Measurements from ENCODE around the gene PANK4.
"Not testable (repeated sequence)": the region's sequence is repeated elsewhere in the genome, so short reads cannot be mapped to it uniquely, and the experiment has no call there.

The PANK4 gene

DNA sequence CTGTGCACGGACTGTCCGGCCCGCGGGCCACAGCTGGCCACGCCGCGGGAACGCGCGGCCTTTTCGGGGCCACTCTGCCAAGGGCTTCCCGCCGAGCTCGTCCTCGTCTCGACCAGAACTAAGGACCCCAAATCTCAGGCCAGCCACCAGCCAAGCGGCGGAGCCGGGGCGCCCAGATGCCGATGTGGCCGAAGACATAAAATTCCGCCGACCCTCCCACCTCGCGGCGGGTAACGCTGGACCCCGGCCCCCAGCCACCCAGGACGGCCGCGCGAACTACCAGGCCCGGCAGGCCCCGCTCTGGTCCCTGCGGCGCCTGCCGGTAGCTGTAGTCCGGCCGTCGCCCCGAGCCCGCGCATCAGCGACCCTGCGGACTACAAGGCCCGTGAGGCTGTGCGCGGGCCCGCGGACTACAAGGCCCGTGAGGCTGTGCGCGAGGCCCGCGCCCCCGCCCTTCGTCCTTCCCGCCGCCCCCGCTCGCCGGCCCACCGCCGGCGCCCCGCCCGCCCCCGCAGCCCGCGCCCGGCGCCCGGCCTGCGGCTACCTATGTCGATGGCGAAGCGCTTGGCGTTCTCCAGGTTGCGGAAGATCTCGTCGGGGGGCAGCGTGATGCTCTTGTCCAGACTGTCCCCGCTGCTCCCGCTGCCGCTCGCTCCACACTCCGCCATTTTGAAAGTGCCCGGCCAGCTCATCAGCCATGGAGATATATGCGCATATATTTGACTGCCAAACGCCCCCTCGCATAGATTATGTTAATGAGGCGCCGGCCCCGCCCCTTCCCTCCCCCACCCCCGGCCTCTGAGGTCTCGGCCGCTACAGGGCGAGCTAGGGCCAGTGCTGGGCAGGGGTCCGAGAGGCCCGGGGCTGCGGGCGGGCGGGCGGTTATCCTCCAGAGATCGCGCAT lies at the start of gene PANK4:
TSS of gene PANK4 (minus strand) at position 677 of the 904 bp plus-strand sequence. CDS start at position 668, 9 bp downstream.
- DNase-seq (ENCODE audit: low spot score): peak; percentile 93

DNA sequence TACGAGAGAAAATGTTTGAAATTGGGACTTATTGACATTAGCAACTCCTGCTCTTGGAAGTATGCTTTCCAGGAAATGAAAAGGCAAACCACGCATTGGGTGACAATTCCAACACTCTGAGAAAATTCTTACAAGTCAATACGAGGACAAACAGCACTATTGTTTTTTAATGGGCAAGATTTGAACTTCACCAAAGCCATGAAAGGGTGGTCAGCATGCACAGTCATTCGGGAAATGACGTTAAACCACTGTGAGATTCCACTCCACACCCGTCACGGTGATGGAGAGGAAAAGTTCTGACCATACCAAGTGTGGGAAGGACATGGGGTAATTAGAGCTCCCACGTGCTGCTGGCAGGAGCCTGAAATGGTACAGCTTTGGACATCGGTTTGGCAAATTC lies 48.0 kb upstream of the PANK4 start:
- no peak for DNase-seq (ENCODE audit: low spot score)

DNA sequence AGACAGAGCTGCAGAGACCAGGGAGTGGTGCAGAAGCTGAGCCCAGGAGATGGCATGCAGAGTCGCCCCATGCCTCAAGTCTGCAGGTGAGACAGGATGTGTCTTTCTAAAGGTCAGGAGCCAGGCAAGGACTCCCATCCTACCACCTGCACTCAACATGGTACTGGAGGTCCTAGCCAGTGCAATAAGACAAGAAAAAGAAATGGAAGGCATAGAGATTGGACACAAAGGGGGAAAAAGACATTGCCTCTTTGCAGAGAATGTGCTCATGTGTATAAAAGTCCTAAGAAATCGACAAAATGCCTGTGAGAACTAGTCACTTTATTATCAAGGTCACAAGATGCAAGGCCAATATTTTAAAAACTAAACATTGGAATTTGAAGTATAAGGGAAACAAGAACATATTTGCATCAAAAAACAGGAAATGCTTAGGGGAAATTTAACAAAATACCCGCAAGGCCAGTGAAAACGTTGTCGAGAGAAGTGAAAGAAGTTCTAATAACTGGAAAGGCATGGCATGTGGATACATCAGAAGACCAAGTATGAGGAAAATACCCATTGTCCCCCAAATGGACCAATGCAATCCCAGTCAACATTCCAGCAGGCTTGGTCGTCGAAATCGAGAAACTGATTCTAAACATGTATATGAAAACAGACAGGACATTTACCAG lies 47.0 kb upstream of the PANK4 start:
- no peak for DNase-seq (ENCODE audit: low spot score)

DNA sequence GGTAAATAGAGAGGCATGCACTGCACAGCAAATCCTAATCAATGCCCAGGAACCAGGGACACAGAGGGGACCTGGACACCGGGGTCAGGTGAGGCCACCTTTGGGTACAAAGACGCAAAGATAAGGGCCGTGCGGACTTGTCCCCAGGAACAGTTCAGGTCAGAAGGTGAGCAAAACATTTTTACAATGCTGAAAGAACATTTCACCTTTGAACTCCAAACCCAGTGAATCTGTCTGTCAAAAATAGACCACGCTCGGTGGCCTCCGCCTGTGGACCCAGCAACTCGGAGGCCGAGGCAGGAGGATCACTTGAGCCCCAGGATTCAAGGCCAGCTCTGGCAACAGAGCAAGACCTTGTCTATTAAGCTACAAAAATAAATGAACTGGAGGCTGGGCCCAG lies 45.0 kb upstream of the PANK4 start:
- DNase-seq (ENCODE audit: low spot score): no peak

DNA sequence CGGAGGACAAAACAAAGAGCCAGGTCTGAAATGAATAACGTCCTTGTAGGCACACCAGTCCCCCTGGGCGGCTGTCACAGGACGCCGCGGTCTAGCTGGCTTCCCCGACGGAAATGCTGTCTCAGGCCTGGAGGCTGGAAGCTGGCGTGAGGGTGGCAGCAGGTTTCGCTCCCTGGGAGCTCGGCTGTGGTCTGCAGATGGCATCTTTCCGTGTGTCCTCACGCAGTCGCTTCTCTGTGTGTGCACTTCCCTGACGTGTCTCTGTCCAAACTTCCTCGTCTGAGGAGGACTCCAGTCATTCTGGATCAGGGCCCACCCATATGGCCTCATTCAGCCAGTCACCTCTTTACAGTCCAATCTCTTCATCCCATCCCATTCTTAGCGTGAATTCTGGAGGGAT lies 43.9 kb upstream of the PANK4 start:
- no peak for DNase-seq (ENCODE audit: low spot score)

DNA sequence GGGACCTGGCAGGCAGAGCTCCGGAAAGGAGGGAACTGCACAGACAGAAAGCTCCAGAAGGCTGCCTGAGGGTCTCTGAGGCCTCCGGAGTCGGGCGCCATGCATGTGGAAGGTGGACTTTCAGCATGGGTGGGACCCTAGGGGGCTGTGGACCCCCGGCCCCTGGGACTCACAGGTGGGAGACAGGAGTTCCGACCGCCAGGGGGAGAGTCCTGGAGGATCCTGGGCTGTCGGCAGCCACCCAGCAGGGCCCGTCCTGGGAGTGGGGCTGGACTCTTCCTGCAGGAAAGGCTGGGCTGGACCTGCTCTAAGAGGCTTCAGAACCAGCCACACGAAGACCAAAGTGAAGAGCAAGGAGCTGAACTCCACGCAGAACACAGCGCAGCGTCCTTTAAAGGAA lies 43.3 kb upstream of the PANK4 start:
- DNase-seq (ENCODE audit: low spot score): not testable (repeated sequence)

DNA sequence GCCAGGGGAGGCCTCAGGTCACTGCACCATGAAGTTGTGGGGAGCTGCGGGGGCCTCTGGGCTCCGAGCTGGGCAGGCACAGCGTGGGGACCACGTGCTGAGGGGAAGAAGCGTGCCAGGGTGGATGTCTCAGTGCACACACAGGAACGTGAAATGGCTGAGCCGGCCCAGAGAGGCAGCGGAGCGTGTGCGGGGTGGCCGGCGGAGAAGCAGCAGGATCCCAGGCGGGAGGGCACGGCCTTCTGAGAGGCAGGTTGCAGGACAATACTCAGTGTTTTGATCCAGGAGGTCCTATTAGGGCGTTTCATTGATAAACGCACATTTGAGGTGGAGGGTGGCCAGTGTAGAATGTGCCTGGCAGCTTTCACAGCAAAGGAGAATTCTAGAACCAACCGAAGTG lies 42.7 kb upstream of the PANK4 start:
- DNase-seq (ENCODE audit: low spot score): no peak

DNA sequence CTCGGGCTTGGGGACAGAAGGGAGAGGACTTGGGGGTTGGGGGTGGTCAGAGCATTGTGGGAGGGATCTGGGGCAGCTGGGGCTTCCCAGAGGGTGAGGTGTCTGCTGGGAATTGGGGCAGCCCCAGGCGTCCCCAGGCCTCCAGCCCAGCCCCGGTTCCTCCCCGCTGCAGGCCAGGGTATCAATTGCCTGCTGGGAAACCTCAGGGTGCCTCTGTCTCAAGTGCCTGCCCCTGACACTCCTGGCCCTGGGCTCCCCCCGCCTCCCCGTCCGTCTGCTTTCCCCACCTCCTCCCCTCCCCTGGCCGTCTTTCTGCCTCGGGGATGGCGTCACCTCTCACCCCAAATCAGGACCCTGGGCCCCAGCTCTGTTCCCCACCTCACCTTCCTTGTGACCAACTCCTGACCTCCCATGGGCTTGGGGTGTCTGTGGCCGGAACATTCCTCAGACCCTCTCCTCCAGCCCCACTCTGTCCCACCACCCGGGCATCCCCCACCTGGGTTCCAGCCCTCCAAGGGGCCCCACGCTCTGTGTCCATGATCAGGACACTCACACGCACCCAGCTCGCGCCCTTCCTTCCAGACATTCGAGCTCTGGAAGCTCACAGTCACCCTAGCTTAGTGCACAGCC lies 41.9 kb upstream of the PANK4 start:
- not testable (repeated sequence) for DNase-seq (ENCODE audit: low spot score)

DNA sequence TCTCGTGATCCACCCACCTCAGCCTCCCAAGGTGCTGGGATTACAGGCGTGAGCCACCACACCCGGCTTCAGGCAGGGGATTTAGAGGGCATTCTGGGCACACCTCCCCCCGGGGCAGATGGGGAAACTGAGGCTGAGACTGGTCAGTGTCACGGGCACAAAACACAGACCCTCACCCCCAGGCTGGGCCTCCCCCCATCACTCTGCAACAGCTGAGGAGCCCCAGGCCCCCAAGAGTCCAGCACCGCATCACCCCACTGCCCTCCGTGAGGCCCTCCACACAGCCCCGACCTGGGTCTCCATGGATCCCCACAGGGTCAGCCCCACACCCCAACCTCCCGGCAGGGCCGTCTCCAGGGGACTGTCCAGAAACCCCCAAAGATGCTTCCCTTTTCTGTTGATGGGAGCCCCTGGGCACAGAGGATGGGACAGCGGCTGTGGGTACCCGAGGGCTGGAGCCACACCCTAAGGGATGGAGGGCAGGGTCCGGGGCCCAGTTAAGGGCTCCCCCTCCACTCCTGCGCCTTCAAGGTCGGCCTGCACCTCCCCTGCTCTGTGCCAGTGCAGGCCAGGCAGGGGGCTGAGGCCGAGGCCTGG lies 40.8 kb upstream of the PANK4 start:
- DNase-seq (ENCODE audit: low spot score): no peak

DNA sequence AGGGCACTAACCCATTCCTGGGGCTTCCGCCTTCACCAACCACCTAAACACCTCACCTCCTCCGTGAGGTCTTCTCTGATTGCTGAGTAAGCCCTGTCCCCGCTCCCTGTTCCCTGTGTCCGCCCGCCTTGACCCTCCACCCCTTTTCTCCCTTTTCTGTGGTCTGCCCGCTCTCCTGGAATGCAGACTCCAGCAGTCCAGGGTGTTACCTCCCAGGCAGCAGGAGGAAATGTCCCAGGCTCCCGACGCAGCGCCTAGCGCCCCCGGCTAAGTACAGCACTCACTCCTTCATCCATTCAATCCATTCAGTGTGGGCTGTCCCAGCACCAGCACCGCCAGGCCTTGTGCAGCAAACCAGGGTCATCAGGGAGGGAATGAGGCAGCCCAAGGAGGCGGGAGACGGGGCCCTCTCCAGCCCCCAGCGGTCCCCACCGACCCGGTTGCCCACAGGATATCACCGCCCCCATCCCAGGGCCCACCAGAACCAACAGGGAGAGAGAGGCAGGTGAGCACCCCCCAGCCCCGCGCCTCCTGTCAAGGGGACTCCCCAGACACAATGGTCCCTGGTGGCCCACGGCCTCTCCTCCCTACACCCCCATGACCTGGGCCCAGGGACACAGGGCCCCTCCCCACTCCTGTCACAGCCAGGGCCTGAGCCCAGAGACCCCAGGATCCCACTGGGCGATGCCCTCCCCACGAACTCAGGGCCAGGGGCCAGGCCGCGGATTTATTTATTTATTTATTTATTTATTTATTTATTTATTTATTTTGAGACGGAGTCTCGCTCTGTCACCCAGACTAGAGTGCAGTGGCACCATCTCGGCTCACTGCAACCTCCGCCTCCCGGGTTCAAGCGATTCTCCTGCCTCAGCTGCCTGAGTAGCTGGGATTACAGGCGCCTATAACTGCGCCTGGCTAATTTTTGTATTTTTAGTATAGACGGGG lies 40.0 kb upstream of the PANK4 start:
- DNase-seq (ENCODE audit: low spot score): no peak

DNA sequence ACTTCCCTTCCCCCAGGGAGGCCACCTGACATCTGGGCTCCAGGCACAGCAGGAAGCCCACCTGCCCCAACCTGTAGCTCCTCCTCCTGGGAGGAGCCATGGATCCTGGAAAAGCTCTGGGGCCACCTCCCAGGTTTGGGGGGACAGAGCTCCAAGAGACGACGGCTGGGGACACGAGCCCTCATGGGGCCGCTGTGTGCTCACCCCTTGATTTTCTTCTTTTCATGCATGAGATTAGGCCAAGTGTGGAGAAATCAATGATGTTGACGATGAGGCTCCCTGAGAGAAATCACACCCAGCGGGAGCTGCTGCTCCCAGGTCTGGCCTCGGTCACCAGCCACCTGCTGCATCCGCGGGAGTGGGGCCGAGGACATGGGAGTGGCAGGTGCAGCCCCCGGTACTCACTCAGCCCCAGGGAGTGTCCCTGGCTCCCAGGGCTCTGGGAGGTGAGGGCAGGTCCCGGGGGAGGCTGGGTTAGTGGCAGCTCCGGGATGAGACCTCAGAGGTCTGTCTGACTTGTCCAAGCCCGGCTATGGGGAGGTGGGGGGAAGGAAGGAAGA lies 38.5 kb upstream of the PANK4 start:
- DNase-seq (ENCODE audit: low spot score): no peak

DNA sequence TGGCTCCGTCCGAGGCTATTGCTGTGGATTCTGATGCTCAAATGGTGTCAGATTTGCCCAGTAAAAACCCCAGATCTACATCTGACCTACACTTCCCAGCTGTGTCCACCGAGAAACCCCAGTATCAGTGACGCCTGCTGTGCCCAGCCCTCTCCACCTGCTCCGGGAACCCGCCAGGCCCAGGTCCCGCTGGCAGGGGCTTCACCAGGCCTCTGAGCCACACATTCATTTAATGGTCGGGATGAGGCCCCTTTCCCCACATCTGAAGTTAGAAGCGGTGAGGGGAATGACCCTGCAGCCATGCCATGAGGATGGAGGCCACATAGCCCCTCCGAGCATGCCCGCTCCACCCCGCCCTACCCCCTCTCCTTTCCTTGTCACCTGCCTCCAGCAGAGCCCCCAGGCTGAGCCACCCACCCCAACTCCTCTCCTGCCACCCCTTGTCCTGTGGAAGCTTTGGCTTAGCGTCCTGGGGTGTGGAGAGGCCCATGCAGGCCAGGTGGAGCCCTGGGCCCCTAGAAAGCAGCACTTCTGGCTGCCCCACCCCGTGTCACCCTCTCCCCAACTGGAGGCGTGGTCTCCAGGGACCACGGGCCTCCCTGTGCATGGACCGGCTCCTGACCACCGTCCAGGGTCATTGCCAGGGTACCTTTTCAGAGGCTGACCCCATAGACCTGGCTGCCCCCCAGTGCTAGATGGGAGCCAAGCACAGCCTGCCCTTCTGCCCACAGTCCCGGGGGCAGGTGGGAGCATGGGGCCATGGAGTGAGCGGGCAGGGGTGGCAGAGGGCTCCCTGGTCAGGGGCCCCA lies 37.8 kb upstream of the PANK4 start:
- DNase-seq (ENCODE audit: low spot score): no peak

DNA sequence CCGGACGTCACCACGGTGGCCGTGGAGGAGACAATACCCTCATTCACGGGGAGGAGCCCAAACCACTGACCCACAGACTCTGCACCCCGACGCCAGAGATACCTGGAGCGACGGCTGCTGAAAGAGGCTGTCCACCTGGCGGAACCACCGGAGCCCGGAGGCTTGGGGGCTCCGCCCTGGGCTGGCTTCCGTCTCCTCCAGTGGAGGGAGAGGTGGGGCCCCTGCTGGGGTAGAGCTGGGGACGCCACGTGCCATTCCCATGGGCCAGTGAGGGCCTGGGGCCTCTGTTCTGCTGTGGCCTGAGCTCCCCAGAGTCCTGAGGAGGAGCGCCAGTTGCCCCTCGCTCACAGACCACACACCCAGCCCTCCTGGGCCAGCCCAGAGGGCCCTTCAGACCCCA lies 36.8 kb upstream of the PANK4 start:
- no peak for DNase-seq (ENCODE audit: low spot score)

DNA sequence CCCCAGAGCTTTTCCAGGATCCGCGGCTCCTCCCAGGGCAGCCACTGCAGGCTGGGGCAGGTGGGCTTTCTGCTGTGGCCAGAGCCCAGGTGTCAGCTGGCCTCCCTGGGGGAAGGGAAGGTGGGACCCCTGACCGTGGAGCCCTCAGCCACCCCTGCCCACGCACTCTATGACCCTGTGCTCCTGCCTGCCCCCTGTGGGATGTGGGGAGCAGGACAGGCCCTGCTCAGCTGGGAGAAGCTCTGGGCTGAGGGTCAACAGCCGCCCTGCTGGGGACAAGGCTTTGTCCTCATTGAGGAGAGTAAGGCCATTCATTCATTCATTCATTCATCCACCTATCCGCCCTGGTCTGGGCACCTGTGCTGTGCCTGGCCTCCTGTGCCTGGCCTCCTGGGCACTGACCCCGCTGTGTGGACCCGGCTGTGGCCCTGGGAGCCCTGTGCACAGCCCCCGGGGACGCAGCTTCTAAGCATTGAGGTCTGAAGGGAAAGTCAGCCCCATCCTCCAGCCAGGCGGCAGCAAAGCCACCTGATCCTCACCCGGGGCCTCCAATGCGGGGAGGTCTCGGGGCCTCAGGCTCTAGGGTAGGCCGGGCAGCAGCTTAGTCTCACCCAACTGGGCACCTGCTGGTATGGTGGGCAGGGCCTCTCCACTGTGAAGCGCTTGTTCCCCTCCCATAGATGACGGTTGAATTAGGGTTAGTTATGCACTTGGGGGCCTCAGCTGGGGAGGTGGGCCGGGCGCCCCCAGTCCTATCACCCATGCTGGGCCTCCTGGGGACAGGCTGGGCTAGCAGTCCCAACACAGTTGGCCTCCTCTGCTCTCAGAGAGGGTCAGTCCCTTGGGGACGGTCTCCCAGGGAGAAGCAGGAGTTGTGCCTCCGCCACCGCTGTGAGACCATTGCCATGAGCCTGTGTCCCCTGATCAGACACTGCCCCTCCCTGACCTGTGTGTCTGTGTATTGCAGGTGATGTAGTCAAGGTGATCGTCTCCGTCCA lies 35.8 kb upstream of the PANK4 start:
- DNase-seq (ENCODE audit: low spot score): no peak

DNA sequence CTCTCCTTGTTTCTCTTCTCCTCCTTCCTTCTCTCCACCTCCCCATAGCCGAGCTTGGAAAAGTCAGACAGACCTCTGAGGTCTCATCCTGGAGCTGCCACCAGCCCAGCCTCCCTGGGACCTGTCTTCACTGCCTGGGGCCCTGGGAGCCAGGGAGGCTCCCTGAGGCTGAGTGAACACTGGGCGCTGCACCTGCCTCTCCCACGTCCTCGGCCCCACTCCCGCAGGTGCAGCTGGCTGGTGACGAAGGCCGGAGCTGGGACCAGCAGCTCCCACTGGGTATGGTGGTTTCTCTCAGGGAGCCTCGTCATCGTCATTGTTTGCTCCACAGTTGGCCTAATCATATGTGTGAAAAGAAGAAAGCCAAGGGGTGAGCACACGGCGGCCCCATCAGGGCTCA lies 35.0 kb upstream of the PANK4 start:
- no peak for DNase-seq (ENCODE audit: low spot score)

DNA sequence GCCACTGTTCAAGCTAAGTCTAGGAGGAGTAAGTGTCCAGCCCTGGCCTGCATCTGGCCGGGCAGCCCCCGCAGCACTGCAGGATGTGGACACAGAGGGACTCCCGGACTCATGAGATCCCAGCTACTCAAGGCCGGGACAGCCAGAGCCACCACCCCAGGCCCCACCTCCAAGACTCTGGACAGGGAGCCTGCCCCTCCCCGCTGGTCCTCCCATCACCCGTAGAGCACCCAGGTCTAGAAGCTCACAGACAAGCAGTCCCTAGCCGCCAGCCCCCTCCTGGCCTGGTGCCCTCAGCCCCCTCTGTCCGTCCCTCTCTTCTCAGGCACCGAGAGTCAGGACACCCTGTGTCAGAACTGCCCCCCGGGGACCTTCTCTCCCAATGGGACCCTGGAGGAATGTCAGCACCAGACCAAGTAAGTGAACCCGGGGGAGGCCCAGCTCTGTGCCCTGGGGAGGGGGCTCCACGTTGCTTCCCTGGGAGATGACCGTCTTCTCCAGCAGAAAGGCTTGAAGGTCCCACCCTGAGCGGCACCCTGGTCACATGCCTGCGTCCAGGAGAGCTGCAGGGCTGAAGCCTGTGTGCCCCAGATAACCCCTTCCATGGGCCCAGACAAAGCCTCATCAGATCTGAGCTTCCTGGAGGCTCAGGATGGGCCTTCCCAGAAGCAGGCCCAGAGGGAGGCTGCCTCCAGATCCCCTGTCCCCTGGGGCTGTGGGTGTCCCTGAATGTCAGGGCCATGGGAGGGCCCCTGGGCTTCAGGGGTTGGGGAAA lies 34.1 kb upstream of the PANK4 start:
- no peak for DNase-seq (ENCODE audit: low spot score)

DNA sequence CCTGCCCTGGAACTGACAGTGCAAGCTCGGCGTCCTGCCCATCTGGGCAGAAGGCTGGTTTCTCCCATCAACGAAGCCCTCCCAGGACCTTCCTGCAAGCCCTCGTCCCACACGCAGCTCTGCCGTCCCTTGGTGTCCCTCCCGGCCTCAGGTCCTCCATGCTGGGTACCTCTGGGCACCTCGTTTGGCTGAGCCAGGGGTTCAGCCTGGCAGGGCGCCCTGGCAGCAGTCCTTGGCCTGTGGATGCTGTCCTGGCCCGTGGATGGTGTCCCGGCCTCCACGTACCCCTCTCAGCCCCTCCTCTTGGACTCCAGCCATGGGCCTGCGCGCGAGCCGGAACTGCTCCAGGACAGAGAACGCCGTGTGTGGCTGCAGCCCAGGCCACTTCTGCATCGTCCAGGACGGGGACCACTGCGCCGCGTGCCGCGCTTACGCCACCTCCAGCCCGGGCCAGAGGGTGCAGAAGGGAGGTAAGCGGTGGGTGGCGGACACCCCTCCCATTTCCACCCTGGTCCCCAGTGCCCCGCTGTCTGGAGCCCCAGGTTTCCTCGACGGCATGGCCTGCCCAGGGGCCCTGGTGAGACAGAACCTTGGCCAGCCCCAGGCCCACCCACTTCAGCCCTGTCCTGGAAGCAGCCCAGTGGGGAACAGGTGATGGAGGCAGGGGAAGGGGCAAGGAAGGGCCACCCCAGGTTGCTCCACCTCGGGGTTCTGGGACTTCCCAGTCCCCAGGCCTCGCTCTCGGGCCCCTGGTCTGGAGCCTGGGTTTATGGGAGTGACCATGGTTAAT lies 33.3 kb upstream of the PANK4 start:
- no peak for DNase-seq (ENCODE audit: low spot score)

Data from HuH-7 (cell line).